ENCODE results near the gene HNF1A.

DNA sequence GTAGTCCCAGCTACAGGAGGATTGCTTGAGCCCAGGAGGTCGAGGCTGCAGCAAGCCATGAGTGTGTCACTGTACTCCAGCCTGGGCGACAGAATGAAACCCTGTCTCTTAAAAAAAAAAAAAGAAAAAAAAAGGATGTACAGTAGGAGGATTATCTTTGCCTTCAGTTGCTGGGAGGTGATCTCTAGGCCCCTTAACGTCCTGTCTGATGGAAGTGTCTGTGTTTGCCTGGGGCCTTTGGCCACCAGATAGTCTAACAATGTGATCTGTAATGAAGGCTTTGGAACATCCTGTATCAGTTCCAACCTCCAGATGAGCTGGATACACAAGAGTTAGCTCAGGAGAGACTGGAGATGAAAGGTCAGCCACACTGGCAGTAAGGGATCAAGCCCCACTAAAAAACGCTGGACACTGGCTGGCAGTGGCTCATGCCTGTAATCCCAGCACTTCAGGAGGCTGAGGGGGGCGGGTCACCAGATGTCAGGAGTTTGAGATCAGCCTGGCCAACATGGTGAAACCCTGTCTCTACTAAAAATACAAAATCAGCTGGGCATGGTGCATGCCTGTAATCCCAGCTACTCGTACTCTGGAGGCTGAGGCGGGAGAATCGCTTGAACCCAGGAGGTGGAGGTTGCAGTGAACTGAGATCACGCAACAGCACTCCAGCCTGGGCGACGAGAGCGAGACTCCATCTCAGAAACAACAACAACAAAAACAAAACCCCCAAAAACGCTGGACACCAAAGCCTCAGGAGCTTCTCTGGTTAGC, 19.0 kb upstream of the HNF1A start:
- TF ChIP-seq CTCF (IDR thresholded peaks at IDR 0.05 in 2 of 3, conservative IDR thresholded peaks at IDR 0.05 in 1 of 3; ENCODE audit: borderline replicate concordance in 1 of 3, insufficient read depth in 1 of 3, low read depth in 2 of 3, low read length in 2 of 3) (no peak), REST (IDR thresholded peaks at IDR 0.05; ENCODE audit: low read depth) (no peak), ZFX (IDR thresholded peaks at IDR 0.05) (no peak), POLR2A (IDR thresholded peaks at IDR 0.05; ENCODE audit: borderline replicate concordance, extremely low read depth, insufficient read depth, insufficient read length) (no peak)
